A549 (cell line): Measurements from ENCODE around the gene NEAT1. TPM values are rescaled to one million over a fixed set of nuclear protein-coding genes. Genes with fewer than 3 reads are reported as not detected.
A peak's percentile ranks its signal among the peaks of the same experiment; 100 is the strongest.

Experiments used
- ATAC-seq, 2 experiments: fragments of 200-7000 bp in 1 of 2; fragments of >200 bp in 1 of 2; cut with Nextera tagmentation in 1 of 2; cut with Tn5 transposase in 1 of 2; 3 replicates each; pipeline versions ENCODE4 v1.8.0 to v1.9.1; 2018 to 2020; ENCODE audit warnings: mild to moderate bottlenecking in 1 of 2, moderate library complexity in 1 of 2
- CTCF ChIA-PET: fragments of 300-600 bp; sonication (Branson Sonifier 250); formaldehyde crosslinking; extraction: SDS; loops from one replicate; lab custom pipeline; 2021; ENCODE audit warnings: antibody characterized with exemption, inconsistent platforms; lab: Yijun Ruan, JAX
- POLR2A ChIA-PET: fragments of 350-600 bp; formaldehyde crosslinking; extraction: SDS; loops from one replicate; lab custom pipeline; 2021; ENCODE audit warnings: antibody characterized with exemption, inconsistent platforms; lab: Yijun Ruan, JAX
- DNase-seq, 2 experiments: peaks; one replicate each; pipeline versions ENCODE4 v3.0.0 to v3.0.0-alpha.2; 2011 to 2016; ENCODE audit warnings: low read depth in 1 of 2, low spot score in 1 of 2
- FAIRE-seq: peaks from 2 replicates; lab custom pipeline; 2011; peaks lifted over from hg19 to GRCh38; lab: Jason Lieb, UNC
- H3K27ac ChIP-seq, 2 experiments: fragments of >200 bp; sonication (Bioruptor Twin); formaldehyde crosslinking; 3 replicates each; pipeline ENCODE4 v1.5.1; 2016 to 2017
- H3K4me1 ChIP-seq: fragments of >200 bp; sonication (Bioruptor Twin); formaldehyde crosslinking; 3 replicates; pipeline ENCODE4 v1.6.1; 2016
- H3K4me2 ChIP-seq: fragments of >200 bp; sonication (Bioruptor Twin); formaldehyde crosslinking; 3 replicates; pipeline ENCODE4 v1.6.1; 2016
- H3K4me3 ChIP-seq: fragments of >200 bp; sonication (Bioruptor Twin); formaldehyde crosslinking; 3 replicates; pipeline ENCODE4 v1.5.1; 2016
- H3K9me3 ChIP-seq: fragments of >200 bp; sonication (Bioruptor Twin); formaldehyde crosslinking; 3 replicates; pipeline ENCODE4 v1.6.1; 2016
- BHLHE40 ChIP-seq: IDR thresholded peaks from 2 replicates; pipeline ENCODE4 v1.6.1; 2012; ENCODE audit warnings: low read depth, low read length, inconsistent platforms
- CEBPB ChIP-seq, 2 experiments: fragments of >200 bp in 1 of 2; sonication (Bioruptor Twin) in 1 of 2; formaldehyde crosslinking in 1 of 2; IDR thresholded peaks; 2 replicates each; pipeline ENCODE4 v1.6.1; 2012 to 2016
- FOSL2 ChIP-seq, 2 experiments: fragments of 450-650 bp in 1 of 2; fragments of >200 bp in 1 of 2; sonication (Bioruptor Twin) in 1 of 2; formaldehyde crosslinking; IDR thresholded peaks; 2 replicates each; pipeline versions ENCODE4 v1.5.0 to v1.6.1; 2016 to 2020; ENCODE audit warnings: mild to moderate bottlenecking in 1 of 2, moderate library complexity in 1 of 2
- HEYL ChIP-seq: fragments of 250-450 bp; sonication (Bioruptor Pico); IDR thresholded peaks from 2 replicates; pipeline ENCODE4 v1.8.0; 2021; ENCODE audit warnings: mild to moderate bottlenecking, moderate library complexity
- HOXB13 ChIP-seq: fragments of 250-450 bp; sonication (Bioruptor Pico); IDR thresholded peaks from 2 replicates; pipeline ENCODE4 v1.5.0; 2020; ENCODE audit warnings: low read depth, mild to moderate bottlenecking, moderate library complexity
- JUN ChIP-seq, 2 experiments: fragments of >200 bp; sonication (Bioruptor Twin); formaldehyde crosslinking; IDR thresholded peaks; 2 replicates in 1 of 2; 3 replicates in 1 of 2; pipeline ENCODE4 v1.6.1; 2016 to 2017
- MAZ ChIP-seq: fragments of 150-350 bp; IDR thresholded peaks from 2 replicates; pipeline ENCODE4 v1.6.1; 2014; ENCODE audit warnings: antibody characterized with exemption, low read depth, low read length, borderline replicate concordance
- RNF2 ChIP-seq: fragments of 200-600 bp; sonication (generic); IDR thresholded peaks from 2 replicates; pipeline ENCODE4 v1.6.1; 2016; ENCODE audit warnings: low read depth, mild to moderate bottlenecking, antibody characterized with exemption, moderate library complexity, borderline replicate concordance
- SMC3 ChIP-seq: fragments of >200 bp; sonication (Bioruptor Twin); formaldehyde crosslinking; IDR thresholded peaks from 3 replicates; pipeline ENCODE4 v1.6.1; 2018; ENCODE audit warnings: inconsistent platforms
- ZNF302 ChIP-seq: fragments of 250-450 bp; sonication (Bioruptor Pico); IDR thresholded peaks from 2 replicates; pipeline ENCODE4 v1.9.0; 2021; ENCODE audit warnings: inconsistent platforms, mild to moderate bottlenecking, moderate library complexity
- WGBS: methylation state at CpG from one replicate; pipeline ENCODE4 v1.1.6; 2017; ENCODE audit errors: missing lambda C conversion rate; 5-methylcytosine and 5-hydroxymethylcytosine counted together
- polyA plus RNA-seq, 4 experiments: library from polyadenylated mRNA; depleted of rRNA in 3 of 4; stranded (reverse); fragments of >200 nt; fragmentation: RNase III in 1 of 4; extraction: RNeasy Plus Mini Kit Qiagen cat#74134 plus additional on column Dnase treatment in 1 of 4; gene quantifications; 2 replicates in 3 of 4; 3 replicates in 1 of 4; pipeline ENCODE4 v1.2.3, GENCODE V29; 2011 to 2017
- TF ChIP-seq, protein P1 (sequence below): fragments of >200 bp; sonication (Bioruptor Twin); formaldehyde crosslinking; IDR thresholded peaks from 3 replicates; pipeline ENCODE4 v1.6.1; 2016
- TF ChIP-seq, protein P2 (sequence below): IDR thresholded peaks from 2 replicates; pipeline ENCODE4 v1.6.1; 2012
- TF ChIP-seq, protein P3 (sequence below): fragments of 200-600 bp; sonication (generic); IDR thresholded peaks from 2 replicates; pipeline ENCODE4 v1.6.1; 2016; ENCODE audit warnings: antibody characterized with exemption, mild to moderate bottlenecking, moderate library complexity

The NEAT1 gene
- polyA plus RNA-seq, 2 of the 4 experiments (the other 2 are of a cell fraction), result 314 to 1,223 TPM

DNA sequence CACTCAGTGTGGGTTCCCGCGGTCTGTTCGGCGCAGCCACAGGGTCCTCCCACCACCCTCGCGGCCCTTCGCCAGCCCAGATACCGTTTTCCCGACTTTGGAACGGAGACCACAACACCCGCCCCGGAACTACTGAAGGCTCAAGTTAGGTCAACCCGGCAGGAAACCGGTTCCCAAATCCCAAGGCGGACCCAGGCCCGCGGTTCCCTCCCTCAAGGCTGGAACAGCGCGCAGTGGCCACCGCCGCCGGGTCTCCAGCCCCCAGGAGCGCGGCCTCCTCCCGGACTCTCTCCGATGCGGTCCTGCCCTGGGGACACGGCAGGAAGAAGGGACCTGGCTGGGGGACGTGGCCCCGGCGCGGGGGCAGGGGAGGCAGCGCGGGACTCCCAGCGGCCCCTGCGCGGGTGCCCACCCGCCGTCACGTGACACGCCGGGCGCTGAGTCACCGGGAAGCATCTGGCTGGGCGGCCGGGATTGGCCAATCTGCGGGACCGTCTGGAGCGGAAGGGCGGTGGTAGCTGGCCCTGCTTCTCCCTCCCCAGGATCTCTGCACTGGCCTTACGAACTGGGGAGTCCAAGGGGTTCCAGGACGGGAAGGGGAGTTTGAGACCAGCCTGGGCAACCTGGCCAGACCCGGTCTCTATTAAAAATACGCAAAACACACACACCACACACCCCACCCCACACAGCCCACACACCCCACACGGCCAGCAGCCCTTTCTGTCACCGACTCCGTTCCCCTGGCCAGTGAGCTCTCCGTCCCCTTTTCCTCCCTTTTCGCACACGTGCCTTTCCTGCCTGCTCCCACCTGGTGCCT, 54.8 kb downstream of the NEAT1 start (continued):
- TF ChIP-seq, protein P1, sequence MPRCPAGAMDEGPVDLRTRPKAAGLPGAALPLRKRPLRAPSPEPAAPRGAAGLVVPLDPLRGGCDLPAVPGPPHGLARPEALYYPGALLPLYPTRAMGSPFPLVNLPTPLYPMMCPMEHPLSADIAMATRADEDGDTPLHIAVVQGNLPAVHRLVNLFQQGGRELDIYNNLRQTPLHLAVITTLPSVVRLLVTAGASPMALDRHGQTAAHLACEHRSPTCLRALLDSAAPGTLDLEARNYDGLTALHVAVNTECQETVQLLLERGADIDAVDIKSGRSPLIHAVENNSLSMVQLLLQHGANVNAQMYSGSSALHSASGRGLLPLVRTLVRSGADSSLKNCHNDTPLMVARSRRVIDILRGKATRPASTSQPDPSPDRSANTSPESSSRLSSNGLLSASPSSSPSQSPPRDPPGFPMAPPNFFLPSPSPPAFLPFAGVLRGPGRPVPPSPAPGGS, result peak; percentile 76; the same call in 1 of the 3 replicates
- TF ChIP-seq ZNF302 (CRISPR knock-in tag) (no peak), BHLHE40 (peak; percentile 65), MAZ (0 out of 2 replicates have a peak, but pooled peaks have one; percentile 6), SMC3 (peak; percentile 31; the same call in 2 of the 3 replicates), FOSL2 (IDR thresholded peaks at IDR 0.05) (peak; percentile 78), FOSL2 (CRISPR knock-in tag; IDR thresholded peaks at IDR 0.05) (peak; percentile 99), HEYL (CRISPR knock-in tag) (peak; percentile 82), RNF2 (no peak), JUN (IDR thresholded peaks at IDR 0.05) (peak in 1 of 2 experiments; percentile 90; a peak in 4 of 5 replicates)
- TF ChIP-seq, protein P2, sequence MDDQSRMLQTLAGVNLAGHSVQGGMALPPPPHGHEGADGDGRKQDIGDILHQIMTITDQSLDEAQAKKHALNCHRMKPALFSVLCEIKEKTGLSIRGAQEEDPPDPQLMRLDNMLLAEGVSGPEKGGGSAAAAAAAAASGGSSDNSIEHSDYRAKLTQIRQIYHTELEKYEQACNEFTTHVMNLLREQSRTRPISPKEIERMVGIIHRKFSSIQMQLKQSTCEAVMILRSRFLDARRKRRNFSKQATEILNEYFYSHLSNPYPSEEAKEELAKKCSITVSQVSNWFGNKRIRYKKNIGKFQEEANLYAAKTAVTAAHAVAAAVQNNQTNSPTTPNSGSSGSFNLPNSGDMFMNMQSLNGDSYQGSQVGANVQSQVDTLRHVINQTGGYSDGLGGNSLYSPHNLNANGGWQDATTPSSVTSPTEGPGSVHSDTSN, result peak; percentile 19; the same call in 1 of the 2 replicates
- TF ChIP-seq, protein P3, sequence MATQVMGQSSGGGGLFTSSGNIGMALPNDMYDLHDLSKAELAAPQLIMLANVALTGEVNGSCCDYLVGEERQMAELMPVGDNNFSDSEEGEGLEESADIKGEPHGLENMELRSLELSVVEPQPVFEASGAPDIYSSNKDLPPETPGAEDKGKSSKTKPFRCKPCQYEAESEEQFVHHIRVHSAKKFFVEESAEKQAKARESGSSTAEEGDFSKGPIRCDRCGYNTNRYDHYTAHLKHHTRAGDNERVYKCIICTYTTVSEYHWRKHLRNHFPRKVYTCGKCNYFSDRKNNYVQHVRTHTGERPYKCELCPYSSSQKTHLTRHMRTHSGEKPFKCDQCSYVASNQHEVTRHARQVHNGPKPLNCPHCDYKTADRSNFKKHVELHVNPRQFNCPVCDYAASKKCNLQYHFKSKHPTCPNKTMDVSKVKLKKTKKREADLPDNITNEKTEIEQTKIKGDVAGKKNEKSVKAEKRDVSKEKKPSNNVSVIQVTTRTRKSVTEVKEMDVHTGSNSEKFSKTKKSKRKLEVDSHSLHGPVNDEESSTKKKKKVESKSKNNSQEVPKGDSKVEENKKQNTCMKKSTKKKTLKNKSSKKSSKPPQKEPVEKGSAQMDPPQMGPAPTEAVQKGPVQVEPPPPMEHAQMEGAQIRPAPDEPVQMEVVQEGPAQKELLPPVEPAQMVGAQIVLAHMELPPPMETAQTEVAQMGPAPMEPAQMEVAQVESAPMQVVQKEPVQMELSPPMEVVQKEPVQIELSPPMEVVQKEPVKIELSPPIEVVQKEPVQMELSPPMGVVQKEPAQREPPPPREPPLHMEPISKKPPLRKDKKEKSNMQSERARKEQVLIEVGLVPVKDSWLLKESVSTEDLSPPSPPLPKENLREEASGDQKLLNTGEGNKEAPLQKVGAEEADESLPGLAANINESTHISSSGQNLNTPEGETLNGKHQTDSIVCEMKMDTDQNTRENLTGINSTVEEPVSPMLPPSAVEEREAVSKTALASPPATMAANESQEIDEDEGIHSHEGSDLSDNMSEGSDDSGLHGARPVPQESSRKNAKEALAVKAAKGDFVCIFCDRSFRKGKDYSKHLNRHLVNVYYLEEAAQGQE, result no peak
- TF ChIP-seq, all 56 proteins: peak for 24

DNA sequence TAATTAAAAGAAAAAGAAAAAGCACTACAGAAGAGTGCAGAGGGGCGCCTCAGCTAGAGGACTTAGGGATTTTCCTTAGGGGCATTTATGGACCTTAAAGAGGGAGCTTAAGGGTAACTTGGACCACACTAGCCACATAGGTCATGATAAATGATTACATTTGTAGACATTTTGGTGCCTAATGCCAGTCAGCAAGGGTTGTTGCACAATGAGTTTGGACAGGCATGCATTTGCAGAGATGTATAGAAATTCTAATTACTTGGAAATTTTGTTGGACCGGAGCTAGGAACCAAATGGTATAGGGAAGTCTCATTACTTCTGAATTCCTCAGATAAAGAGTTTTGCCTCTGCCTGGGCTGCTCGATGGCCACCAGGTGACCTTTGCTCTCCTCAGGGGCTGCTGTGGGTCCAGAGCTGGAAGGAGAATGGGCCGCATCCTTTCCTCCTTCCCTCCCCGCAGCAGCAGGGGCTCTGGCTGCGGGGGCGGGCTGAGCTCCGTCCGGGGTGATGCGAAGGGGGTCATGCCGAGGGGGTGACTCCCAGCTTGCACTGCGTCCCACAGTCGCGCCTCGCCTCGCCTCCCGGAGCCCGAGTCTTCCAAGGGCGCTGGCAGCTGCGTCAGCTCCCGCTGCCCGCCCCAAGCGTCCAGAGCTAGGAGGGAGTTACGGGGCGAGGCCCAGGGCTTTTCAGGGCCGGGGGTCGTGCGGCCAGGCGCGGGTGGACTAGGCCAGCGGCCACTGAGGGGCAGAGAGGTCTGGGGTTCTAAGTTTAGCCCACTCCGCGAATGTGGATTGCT, 56.0 kb downstream of the NEAT1 start:
- DNase-seq (no peak), ATAC-seq (no peak), FAIRE-seq (no peak)
- TF ChIP-seq CEBPB (IDR thresholded peaks at IDR 0.05) (peak; percentile 8 to 44; a peak in 1 of 4 replicates), HOXB13 (peak; percentile 13; the same call in 1 of the 2 replicates), ZNF302 (CRISPR knock-in tag) (no peak)
- ChIA-PET POLR2A (interaction anchor here (0.9 to 8.3 kb wide), 14 partner anchors 20 to 81 kb away, joined by 3 to 1006 read pairs (median 6); partner anchors contain the start of genes MALAT1 and NEAT1), CTCF (interaction anchor here (0.9 to 25.6 kb wide), 13 partner anchors 8 to 163 kb away, joined by 3 to 947 read pairs (median 8); partner anchors contain the start of genes CDC42EP2 and MALAT1)
- H3K27ac ChIP-seq, result peak overlapping the region; percentile 93 to 99
- 84% methylated on average over 26 of the region's 33 CpGs for WGBS
- H3K4me2 ChIP-seq, result peak overlapping the region; percentile 96
- no peaks in the 10 kb centered on the region for H3K9me3 ChIP-seq
- no peak overlapping the region for H3K4me3 ChIP-seq
- peaks cover 72% of the 10 kb centered on the region for H3K4me1 ChIP-seq
